HG03103 (cell line): ENCODE data around the gene FADS1.
A peak's percentile ranks its signal among the peaks of the same experiment; 100 is the strongest.

Experiments
- ATAC-seq: cut with Tn5 transposase; IDR thresholded peaks from one replicate; pipeline ENCODE4 v1.9.1; 2021; ENCODE audit warnings: low read depth; ENCODE audit not compliant: unreplicated experiment

FADS1 gene

DNA sequence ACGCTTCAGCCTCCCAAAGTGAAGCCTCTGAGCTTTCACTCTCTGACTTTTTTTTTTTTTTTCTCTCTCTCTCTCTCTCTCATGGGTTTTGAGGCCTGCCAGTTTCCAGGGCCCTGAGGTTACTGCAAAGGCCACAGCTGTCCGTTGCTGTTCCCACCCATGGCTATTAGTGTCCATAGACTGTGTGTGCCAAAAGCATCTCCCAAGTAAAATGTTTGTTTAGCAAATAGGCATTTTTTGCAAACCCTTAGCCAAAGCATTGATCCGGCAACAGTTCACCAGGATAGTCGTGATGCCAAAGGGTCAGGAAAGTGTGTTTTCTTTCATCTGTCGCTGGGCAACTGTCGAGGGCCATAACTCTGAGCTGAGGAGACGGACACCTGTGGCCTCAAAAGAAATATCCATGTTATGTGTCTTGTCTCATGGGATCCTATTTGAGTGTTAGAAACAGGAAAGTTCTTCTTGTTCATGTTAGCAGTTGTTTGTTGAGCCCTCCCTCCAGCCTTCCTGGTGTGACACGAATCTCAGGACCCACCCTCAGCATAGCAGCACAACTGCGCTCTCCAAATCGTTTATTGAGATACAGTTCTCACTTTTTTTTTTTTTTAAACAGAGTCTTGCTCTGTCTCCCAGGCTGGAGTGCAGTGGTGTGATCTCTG, 29.7 kb upstream of the FADS1 start:
- no peak for ATAC-seq

DNA sequence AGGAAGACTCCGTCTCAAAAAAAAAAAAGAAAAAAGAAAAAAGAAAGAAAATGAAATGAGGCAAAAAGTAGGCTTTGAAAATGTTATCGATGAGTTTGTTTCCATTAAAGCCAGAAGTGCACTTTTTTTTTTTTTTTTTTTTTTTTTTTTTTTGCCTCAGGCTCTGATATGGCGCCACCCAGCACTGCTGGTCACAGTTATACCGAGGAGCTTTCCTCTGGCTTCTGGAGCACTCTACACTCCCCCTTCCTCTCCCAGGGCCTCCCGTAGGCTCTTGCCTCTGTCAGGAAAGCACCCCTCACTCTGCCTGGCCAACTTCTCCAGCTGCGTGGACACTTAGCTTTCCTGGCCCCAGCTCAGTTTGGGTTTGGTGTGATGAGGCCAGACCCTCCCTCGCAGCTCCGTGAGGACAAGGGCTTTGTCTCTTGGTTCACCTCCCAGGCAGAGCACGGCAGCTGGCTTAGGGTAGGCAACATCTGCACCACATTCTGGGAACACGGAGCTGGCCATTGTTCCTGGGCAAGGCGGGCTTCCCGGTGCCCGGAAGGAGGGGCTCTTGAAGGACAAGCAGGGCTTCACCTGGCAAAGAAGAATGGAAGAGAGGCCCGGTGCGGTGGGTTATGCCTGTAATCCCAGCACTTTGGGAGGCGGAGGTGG, 28.2 kb upstream of the FADS1 start:
- ATAC-seq, result no peak

GRCh38 chr11:61842528-61842820, 25.7 kb upstream of the FADS1 start:
- no peak for ATAC-seq

DNA sequence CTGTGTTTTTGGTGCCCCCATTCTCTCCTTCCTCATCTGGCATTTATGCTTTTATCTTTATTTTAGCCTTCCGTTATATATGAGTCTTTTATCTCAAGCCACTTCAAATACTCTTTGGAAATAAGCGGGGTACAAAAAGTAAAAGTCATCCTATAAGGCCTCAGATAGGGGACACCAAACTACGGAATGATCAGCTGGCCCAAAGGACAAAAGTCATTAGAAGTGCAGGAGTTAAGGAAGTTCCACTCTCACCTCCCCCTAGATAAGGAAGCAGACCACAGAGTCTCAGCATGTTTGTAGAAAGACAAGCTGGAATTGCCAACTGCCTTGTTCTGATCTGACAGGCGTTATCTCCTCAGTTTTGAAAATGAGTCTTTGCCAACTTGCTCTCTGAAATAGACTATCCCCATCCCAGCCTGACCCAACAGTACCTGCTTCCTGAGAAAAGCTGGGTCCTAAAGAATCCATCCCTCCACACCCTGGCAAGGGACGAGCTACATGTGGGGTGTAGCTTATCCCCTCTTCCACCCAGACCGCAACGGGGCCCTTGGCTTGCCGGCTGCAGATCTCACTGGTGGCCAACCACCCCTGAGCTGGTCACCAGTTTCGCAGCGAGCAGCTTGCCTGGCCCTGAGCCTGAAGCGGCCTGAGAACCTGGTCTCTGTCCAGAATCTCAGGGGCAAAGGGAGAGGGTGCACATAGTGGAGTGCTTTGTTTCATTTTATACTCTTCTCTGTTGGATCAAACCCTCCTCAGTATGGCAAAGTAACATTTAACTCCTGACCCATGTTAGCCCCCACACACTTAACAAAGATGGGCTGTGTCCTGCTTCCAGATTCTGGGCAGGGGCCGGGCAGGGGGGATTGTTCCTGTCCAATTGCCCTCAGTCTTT, 25.1 kb upstream of the FADS1 start:
- no peak for ATAC-seq

GRCh38 chr11:61840371-61840770, 23.6 kb upstream of the FADS1 start:
- no peak for ATAC-seq

GRCh38 chr11:61839742-61840141, 22.9 kb upstream of the FADS1 start:
- no peak for ATAC-seq

DNA sequence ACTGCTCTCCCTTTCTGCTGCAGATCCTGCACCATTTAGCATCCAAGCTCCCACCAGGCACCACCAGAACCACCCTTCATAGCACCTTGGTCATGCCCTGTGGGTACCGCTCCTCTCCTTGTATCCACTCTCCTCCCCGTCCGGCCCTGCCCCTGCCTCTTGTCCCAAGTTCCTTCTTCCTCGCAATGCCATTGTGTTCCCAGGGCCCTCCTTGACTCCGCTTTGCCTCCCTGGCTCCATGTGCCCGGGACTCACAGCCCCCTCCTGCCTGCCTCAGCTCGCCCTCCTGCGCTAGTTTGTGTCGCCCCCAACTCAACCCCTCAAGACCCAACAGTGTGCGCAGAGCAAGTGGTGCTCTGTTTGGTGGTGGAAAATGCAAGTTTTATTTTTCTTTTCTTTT, 22.1 kb upstream of the FADS1 start:
- no peak for ATAC-seq

DNA sequence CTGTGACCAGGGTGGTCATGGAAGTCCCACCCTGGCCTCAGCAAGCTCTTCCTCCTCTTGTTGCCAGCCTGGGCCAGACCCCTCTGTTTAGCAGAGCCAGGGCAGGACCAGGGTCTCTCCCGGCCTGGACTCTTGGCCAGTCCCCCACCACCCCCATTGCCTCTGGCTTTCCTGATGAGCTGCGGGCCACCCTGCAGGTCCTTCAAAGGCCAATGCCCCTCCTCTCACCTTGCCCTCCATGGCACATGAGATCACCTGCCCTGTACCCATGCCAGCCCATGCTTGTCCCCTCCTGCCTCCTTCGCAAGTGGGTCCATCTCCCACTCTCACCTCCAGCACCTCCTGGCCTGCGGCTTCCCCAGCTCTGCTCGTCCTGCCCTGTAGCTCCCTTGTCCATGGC, 21.7 kb upstream of the FADS1 start:
- ATAC-seq, result no peak

GRCh38 chr11:61837411-61838005, 20.7 kb upstream of the FADS1 start:
- ATAC-seq, result no peak

GRCh38 chr11:61836193-61836592, 19.4 kb upstream of the FADS1 start:
- ATAC-seq, result no peak

- ATAC-seq, result peak; percentile 88
These were observed 17.7 kb upstream of the FADS1 start for GRCh38 chr11:61834278-61835048.

GRCh38 chr11:61833926-61834277, 17.1 kb upstream of the FADS1 start:
- no peak for ATAC-seq

DNA sequence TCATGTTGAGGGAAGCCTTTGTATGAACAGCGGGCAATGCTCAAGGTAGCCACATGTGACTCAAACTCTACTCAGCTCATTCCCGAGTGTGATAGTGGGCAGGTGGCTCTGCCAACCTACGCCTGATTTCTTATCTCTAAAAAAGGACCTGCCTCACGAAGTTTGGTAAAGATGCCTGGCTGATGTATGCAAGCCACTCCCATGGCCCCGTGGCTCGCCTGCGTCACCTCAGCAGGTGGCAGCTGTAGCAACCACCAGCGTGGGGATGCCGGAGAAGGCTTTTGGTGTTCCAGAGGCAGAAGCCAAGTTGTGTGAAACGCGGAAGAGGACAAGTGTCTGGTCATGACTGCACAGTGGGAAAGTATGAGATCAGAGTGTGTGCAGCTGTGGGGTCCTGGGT, 16.7 kb upstream of the FADS1 start:
- no peak for ATAC-seq

DNA sequence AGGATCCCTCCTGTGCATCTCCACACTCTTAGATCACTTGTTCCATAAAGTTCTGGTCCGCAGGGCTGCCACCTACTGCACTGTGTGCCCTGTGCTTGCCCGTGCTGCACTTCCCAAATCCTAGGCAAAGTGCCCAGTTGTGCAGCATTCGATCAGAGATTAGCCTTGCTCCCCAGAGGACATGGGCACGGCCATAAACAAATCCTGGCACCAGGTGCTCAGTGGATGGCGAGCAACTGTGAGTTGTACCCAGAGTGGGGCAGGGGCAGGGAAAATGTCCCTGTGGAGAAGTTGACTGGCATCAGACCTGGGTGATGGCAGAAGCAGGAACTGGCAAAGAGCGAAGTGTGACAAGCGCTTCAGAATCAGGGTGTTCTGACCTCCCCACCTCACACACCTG, 16.0 kb upstream of the FADS1 start:
- ATAC-seq, result no peak

GRCh38 chr11:61832207-61832606, 15.4 kb upstream of the FADS1 start:
- no peak for ATAC-seq

GRCh38 chr11:61830237-61831105, 13.7 kb upstream of the FADS1 start:
- no peak for ATAC-seq

DNA sequence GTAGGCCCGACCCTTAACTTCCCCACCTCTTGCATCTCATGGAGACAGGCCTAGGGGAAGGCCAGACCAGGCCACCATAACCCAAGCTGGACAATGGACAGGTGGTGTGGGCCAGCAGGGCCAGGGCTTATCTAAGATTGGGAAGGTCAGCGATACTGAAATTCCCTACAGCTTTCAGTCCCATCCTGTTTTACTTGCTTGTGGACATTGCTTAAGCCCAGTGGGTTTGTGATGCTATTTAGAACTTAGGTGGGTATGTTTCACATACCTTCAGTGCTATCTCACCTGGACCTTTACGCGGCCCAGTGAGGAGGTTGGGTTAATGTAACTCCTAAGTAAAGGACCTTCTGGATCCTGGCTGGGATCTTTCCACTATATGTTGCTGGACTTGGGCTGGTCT, 13.0 kb upstream of the FADS1 start:
- no peak for ATAC-seq

DNA sequence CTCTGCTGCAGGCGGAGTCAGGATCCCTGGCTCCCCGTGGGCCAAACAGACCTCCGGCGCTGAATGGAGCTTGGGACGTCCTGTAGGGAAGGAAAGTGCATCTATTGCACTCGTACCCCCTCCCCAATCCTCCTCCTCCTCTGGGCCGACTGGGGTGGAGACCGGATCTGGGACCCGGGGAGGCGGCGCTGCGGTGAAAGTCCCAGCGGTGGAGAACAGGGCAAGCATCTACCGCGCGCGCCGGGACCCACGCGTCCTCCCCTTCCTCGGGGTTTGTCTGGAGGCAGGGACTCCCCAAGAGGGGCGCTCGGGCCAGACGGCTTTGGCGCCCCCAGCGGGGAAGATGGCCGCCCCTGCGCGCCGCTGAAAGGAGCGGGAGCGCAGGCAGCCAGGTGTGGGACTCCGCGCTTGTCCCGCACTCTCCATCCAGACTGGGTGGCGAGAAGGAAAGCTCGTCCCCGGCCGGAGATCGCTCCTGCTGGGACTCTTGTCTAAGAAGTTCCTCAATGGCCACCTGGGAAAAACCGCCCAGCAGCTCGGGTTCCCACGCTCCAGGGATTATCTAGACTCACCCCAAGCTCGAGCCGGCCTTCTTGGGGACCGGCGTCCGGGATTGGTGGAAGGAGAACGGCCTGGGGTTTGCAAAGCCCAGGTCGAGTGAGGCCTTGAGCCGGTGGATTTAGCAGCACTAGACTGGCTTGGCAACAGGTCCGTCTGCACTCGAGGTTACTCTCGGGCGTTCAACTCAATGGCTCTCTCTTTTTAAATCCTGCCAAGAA, 12.0 kb upstream of the FADS1 start:
- ATAC-seq, result no peak

DNA sequence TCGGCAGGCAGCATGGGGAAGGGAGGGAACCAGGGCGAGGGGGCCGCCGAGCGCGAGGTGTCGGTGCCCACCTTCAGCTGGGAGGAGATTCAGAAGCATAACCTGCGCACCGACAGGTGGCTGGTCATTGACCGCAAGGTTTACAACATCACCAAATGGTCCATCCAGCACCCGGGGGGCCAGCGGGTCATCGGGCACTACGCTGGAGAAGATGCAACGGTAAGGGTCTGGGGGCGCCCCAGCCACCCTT, 11.5 kb upstream of the FADS1 start:
- ATAC-seq, result no peak
